ENCODE results near the gene PITPNB.

PITPNB gene

GRCh38 chr22:27857443-27857842 lies 61.6 kb downstream of the PITPNB start:
- Mint-ChIP-seq H3K4me1 (peaks cover 24% of the 10 kb centered on the region), H3K9me3 (no peaks in the 10 kb centered on the region), H3K27me3 (no peaks in the 10 kb centered on the region), H3K4me3 (no peak overlapping the region), H3K36me3 (ENCODE audit: insufficient read depth) (peaks cover 45% of the 10 kb centered on the region), H3K27ac (ENCODE audit: low read depth) (no peak overlapping the region)
- no peak for ATAC-seq (replicated peaks; ENCODE audit: extremely low read depth, poor library complexity, severe bottlenecking)
- DNase-seq (ENCODE audit: low spot score in 2 of 2): no peak

GRCh38 chr22:27856386-27856785 lies 62.7 kb downstream of the PITPNB start:
- DNase-seq (ENCODE audit: low spot score in 2 of 2) (no peak), ATAC-seq (replicated peaks; ENCODE audit: extremely low read depth, poor library complexity, severe bottlenecking) (no peak)
- Mint-ChIP-seq H3K4me1 (peaks cover 24% of the 10 kb centered on the region), H3K4me3 (no peak overlapping the region), H3K27ac (ENCODE audit: low read depth) (peak overlapping the region; percentile 27), H3K27me3 (no peaks in the 10 kb centered on the region), H3K9me3 (no peaks in the 10 kb centered on the region), H3K36me3 (ENCODE audit: insufficient read depth) (peaks cover 51% of the 10 kb centered on the region)

- ATAC-seq (replicated peaks; ENCODE audit: extremely low read depth, poor library complexity, severe bottlenecking): peak; percentile 87
- no peaks in the 10 kb centered on the region for H3K27me3 Mint-ChIP-seq
- H3K27ac Mint-ChIP-seq (ENCODE audit: low read depth): peak overlapping the region; percentile 88
- peak in 1 of 2 donors; percentile 23 for DNase-seq (ENCODE audit: low spot score in 2 of 2)
- peaks cover 33% of the 10 kb centered on the region for H3K4me1 Mint-ChIP-seq
- H3K36me3 Mint-ChIP-seq (ENCODE audit: insufficient read depth): peaks cover 52% of the 10 kb centered on the region
- no peaks in the 10 kb centered on the region for H3K9me3 Mint-ChIP-seq
- no peak overlapping the region for H3K4me3 Mint-ChIP-seq
These were observed 65.6 kb downstream of the PITPNB start for GRCh38 chr22:27853424-27853823.

GRCh38 chr22:27851974-27852746 lies 66.9 kb downstream of the PITPNB start:
- H3K36me3 Mint-ChIP-seq (ENCODE audit: insufficient read depth): peaks cover 44% of the 10 kb centered on the region
- ATAC-seq (replicated peaks; ENCODE audit: extremely low read depth, poor library complexity, severe bottlenecking) (no peak), DNase-seq (ENCODE audit: low spot score in 2 of 2) (no peak)
- no peak overlapping the region for H3K4me3 Mint-ChIP-seq
- no peaks in the 10 kb centered on the region for H3K9me3 Mint-ChIP-seq
- H3K4me1 Mint-ChIP-seq: peaks cover 33% of the 10 kb centered on the region
- H3K27ac Mint-ChIP-seq (ENCODE audit: low read depth): no peak overlapping the region
- H3K27me3 Mint-ChIP-seq: no peaks in the 10 kb centered on the region

GRCh38 chr22:27850000-27850521 lies 69.0 kb downstream of the PITPNB start:
- Mint-ChIP-seq H3K27me3 (no peaks in the 10 kb centered on the region), H3K4me3 (no peak overlapping the region), H3K27ac (ENCODE audit: low read depth) (no peak overlapping the region), H3K36me3 (ENCODE audit: insufficient read depth) (peaks cover 30% of the 10 kb centered on the region), H3K4me1 (peaks cover 27% of the 10 kb centered on the region), H3K9me3 (no peaks in the 10 kb centered on the region)
- DNase-seq (ENCODE audit: low spot score in 2 of 2): no peak
- no peak for ATAC-seq (replicated peaks; ENCODE audit: extremely low read depth, poor library complexity, severe bottlenecking)

GRCh38 chr22:27848005-27848404 lies 71.1 kb downstream of the PITPNB start:
- ATAC-seq (replicated peaks; ENCODE audit: extremely low read depth, poor library complexity, severe bottlenecking) (no peak), DNase-seq (ENCODE audit: low spot score in 2 of 2) (no peak)
- Mint-ChIP-seq H3K27ac (ENCODE audit: low read depth) (no peak overlapping the region), H3K27me3 (no peaks in the 10 kb centered on the region), H3K4me1 (peaks cover 9% of the 10 kb centered on the region), H3K4me3 (no peak overlapping the region), H3K36me3 (ENCODE audit: insufficient read depth) (peaks cover 25% of the 10 kb centered on the region), H3K9me3 (no peaks in the 10 kb centered on the region)

GRCh38 chr22:27846910-27847309 lies 72.1 kb downstream of the PITPNB start:
- ATAC-seq (replicated peaks; ENCODE audit: extremely low read depth, poor library complexity, severe bottlenecking): no peak
- Mint-ChIP-seq H3K36me3 (ENCODE audit: insufficient read depth) (peaks cover 20% of the 10 kb centered on the region), H3K27ac (ENCODE audit: low read depth) (no peak overlapping the region), H3K9me3 (no peaks in the 10 kb centered on the region), H3K27me3 (no peaks in the 10 kb centered on the region), H3K4me1 (peaks cover 9% of the 10 kb centered on the region), H3K4me3 (no peak overlapping the region)
- DNase-seq (ENCODE audit: low spot score in 2 of 2): no peak

GRCh38 chr22:27846248-27846757 lies 72.8 kb downstream of the PITPNB start:
- Mint-ChIP-seq H3K36me3 (ENCODE audit: insufficient read depth) (peaks cover 16% of the 10 kb centered on the region), H3K4me1 (peaks cover 9% of the 10 kb centered on the region), H3K9me3 (no peaks in the 10 kb centered on the region), H3K27me3 (no peaks in the 10 kb centered on the region), H3K4me3 (no peak overlapping the region), H3K27ac (ENCODE audit: low read depth) (no peak overlapping the region)
- ATAC-seq (replicated peaks; ENCODE audit: extremely low read depth, poor library complexity, severe bottlenecking) (no peak), DNase-seq (ENCODE audit: low spot score in 2 of 2) (no peak)

GRCh38 chr22:27845644-27846043 lies 73.4 kb downstream of the PITPNB start:
- Mint-ChIP-seq H3K4me1 (peaks cover 9% of the 10 kb centered on the region), H3K27me3 (no peaks in the 10 kb centered on the region), H3K36me3 (ENCODE audit: insufficient read depth) (peaks cover 18% of the 10 kb centered on the region), H3K9me3 (no peaks in the 10 kb centered on the region), H3K4me3 (no peak overlapping the region), H3K27ac (ENCODE audit: low read depth) (no peak overlapping the region)
- DNase-seq (ENCODE audit: low spot score in 2 of 2): no peak
- ATAC-seq (replicated peaks; ENCODE audit: extremely low read depth, poor library complexity, severe bottlenecking): no peak

GRCh38 chr22:27844656-27845591 lies 74.1 kb downstream of the PITPNB start:
- no peak overlapping the region for H3K4me3 Mint-ChIP-seq
- no peaks in the 10 kb centered on the region for H3K9me3 Mint-ChIP-seq
- H3K27ac Mint-ChIP-seq (ENCODE audit: low read depth): no peak overlapping the region
- no peaks in the 10 kb centered on the region for H3K27me3 Mint-ChIP-seq
- H3K4me1 Mint-ChIP-seq: peaks cover 9% of the 10 kb centered on the region
- DNase-seq (ENCODE audit: low spot score in 2 of 2) (no peak), ATAC-seq (replicated peaks; ENCODE audit: extremely low read depth, poor library complexity, severe bottlenecking) (no peak)
- peaks cover 15% of the 10 kb centered on the region for H3K36me3 Mint-ChIP-seq (ENCODE audit: insufficient read depth)

GRCh38 chr22:27844256-27844655 lies 74.8 kb downstream of the PITPNB start:
- Mint-ChIP-seq H3K27me3 (no peaks in the 10 kb centered on the region), H3K4me3 (no peak overlapping the region), H3K9me3 (no peaks in the 10 kb centered on the region), H3K4me1 (peaks cover 5% of the 10 kb centered on the region), H3K27ac (ENCODE audit: low read depth) (no peak overlapping the region), H3K36me3 (ENCODE audit: insufficient read depth) (peaks cover 11% of the 10 kb centered on the region)
- ATAC-seq (replicated peaks; ENCODE audit: extremely low read depth, poor library complexity, severe bottlenecking): no peak
- DNase-seq (ENCODE audit: low spot score in 2 of 2): no peak

GRCh38 chr22:27843441-27843840 lies 75.6 kb downstream of the PITPNB start:
- Mint-ChIP-seq H3K27ac (ENCODE audit: low read depth) (no peak overlapping the region), H3K4me1 (no peaks in the 10 kb centered on the region), H3K36me3 (ENCODE audit: insufficient read depth) (peaks cover 5% of the 10 kb centered on the region), H3K4me3 (no peak overlapping the region), H3K27me3 (no peaks in the 10 kb centered on the region), H3K9me3 (peaks cover 5% of the 10 kb centered on the region)
- DNase-seq (ENCODE audit: low spot score in 2 of 2) (no peak), ATAC-seq (replicated peaks; ENCODE audit: extremely low read depth, poor library complexity, severe bottlenecking) (no peak)

All from central memory CD8-positive, alpha-beta T cell (primary cell).